Measurements from ENCODE around the gene HOXD8.

HOXD8 gene

DNA sequence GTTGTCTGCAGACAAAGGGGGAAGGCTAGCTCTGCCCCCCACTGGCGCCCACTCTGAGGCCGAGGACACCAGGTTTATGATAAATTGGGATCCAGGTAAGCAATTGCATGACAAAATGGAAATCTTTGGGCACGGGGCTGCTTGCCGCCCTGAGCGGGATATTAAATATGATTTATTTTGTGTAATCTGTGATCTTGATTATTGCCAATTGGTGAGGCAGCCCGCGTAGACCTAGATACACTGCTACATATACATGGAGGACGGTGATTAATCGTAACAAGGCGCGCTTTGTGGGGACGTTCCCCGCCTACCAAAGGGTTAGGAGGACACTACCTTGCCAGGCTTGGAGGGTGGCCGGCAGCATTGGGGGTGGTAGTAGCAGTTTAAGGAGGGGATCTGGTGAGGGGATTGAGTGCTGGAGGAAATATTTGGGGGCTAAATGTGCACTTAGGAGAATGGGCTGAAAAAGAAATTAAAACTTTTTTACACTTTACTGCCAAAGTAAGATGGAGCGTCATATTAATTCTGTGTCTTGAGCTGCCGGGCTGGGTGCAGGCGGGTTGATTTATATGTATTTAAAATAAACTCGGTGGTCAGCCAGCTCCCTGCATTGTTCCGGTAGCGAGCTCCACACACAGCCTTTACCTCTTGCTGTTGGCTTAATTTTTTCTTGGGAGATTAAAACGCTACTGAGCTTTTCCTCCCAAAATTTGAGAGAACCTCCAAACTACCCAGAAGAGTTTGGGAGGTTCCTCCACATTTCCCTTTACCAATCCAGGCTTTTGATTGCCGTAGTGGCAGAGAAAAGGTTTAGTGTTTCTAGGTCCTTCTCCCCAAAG lies 31.7 kb downstream of the HOXD8 start:
- DNase-seq: no peak

DNA sequence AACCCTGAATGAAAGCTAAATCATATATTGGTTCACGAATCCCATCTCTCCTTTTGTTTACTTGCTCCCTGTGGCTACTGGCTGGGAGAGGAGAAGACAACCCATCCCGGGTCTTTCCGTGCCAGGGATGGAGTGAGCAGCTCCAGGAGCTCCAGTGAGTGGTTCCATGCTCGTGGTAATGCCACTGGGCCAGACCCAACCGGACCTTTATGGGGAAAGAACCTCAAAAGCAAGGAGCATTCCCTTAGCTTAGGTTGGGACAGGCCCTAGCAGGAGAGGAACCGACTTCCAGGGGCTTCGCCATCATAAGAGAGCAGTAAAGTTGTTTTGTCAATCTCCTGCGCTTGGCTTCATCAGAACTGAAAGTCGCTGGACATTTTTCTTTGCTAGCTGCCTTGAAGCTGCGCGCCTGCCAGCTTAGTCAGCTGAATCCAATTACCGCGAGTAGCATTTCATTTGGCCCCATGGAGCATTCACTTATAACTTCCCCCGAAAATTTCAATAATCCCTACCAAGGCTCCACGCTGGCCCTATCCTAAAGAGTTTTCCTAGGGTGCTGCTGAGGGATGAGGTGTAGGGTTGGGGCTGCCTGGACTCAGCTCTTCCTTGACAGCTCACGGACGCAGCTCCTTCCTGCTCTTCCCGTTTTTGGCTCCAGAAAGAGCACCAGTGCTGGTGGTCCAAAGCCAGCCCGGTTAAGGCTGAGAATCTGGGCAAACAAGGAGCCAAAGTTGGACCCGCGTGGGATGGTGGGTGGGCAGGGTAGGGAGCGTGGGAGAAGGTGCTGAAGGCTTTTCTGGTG lies 32.5 kb downstream of the HOXD8 start:
- no peak for DNase-seq

- DNase-seq: no peak
Measured at GRCh38 chr2:176162911-176163671, 33.6 kb downstream of the HOXD8 start.

- DNase-seq: no peak
Measured at GRCh38 chr2:176163672-176164056, 34.2 kb downstream of the HOXD8 start.

GRCh38 chr2:176164201-176164600 lies 34.7 kb downstream of the HOXD8 start:
- DNase-seq: no peak

- no peak for DNase-seq
Measured at GRCh38 chr2:176164611-176165369, 35.3 kb downstream of the HOXD8 start.

GRCh38 chr2:176165370-176166050 lies 36.0 kb downstream of the HOXD8 start:
- DNase-seq: no peak

GRCh38 chr2:176166272-176166671 lies 36.8 kb downstream of the HOXD8 start:
- DNase-seq: no peak

- DNase-seq: no peak
Measured at GRCh38 chr2:176167398-176167797, 37.9 kb downstream of the HOXD8 start.

DNA sequence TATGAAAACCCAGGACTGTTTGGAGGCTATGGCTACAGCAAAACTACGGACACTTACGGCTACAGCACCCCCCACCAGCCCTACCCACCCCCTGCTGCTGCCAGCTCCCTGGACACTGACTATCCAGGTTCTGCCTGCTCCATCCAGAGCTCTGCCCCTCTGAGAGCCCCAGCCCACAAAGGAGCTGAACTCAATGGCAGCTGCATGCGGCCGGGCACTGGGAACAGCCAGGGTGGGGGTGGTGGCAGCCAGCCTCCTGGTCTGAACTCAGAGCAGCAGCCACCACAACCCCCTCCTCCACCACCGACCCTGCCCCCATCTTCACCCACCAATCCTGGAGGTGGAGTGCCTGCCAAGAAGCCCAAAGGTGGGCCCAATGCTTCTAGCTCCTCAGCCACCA lies 39.7 kb downstream of the HOXD8 start:
- DNase-seq: no peak

DNA sequence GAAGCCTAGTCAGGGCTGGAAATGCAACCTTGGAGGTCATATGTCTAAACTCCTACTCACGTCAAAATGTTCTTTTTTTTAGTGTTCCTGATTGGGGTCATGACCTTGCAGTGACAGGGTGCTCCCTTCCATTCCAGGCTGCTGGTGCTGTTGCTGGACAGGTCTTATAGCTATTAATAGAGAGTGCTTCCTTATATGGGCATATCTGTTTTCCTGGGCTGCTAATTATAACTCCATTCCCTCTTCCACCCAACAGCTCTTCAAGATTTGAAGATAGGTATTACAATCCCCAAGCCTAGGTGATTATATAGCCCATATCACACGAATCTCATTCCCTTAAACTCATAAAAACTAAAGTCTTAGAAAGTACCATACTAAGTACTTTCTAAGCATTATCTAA lies 40.2 kb downstream of the HOXD8 start:
- no peak for DNase-seq

GRCh38 chr2:176170602-176171305 lies 41.2 kb downstream of the HOXD8 start:
- DNase-seq: no peak

GRCh38 chr2:176171351-176172006 lies 42.0 kb downstream of the HOXD8 start:
- DNase-seq: no peak

GRCh38 chr2:176172007-176172894 lies 42.7 kb downstream of the HOXD8 start:
- no peak for DNase-seq

- no peak for DNase-seq
Measured at GRCh38 chr2:176172895-176173566, 43.5 kb downstream of the HOXD8 start.

DNA sequence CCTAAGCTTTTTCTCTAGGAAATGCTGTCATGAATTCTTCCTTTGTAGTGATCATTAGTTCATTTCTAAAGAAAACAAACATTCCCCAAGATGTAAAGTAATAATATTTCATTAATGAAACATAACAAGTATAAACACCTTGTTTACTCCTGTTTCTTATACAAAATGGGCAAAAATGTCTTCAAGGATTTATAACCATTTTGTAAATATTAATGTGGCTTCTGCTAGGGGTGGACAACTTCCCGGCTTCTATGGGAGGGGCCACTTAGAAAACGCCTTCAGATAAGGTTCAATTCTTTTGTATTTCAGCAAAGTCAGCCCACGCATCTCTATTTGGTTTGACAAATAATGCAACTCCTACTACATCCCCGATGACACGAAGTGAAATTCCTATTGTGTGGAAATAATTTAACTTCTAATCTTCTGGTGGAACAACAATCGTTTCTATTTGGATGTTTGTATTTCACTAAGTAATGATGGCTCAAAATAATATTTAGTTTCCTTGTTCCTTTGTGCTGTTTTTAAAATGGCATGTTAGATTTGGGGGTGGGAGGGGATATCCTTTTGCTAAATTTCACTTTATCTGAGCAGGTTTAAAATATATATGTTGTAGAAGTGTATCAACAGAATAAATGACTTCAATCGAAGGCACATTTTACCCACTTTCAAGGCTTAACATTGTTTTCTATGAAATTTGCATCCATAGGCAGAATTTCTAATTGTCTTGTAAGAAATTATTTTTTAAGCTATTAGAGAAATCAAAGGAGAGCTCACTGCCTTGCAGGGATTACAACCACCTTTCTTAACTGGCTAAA lies 44.3 kb downstream of the HOXD8 start:
- DNase-seq: no peak

DNA sequence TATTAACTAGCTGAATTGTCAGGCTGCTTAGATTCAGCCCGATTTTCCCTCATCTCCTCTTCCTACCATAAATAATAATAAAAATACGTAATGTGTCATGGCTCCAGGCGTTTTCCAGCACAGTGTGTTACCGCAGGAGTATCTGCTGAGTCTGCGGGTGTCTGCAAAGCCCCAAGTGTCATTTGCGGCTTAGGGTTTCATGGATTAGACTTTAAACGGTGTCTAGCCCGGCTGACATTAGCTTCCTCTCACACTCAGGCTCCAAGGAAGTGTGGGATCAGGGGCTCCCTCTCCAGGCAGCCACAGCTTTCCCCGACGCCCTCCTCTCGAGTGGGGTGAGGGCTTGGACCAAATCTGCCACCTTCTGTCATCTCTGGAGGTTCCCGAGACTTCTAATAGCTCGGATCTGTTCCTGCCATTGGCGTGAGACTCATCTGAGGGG lies 44.9 kb downstream of the HOXD8 start:
- no peak for DNase-seq

All from activated CD8-positive, alpha-beta memory T cell treated with anti-CD3 and anti-CD28 coated beads for 24 hours (primary cell).